GM23338 (cell line): Measurements from ENCODE around the gene RAD50. TPM values are rescaled to one million over a fixed set of nuclear protein-coding genes. Genes with fewer than 3 reads are reported as not detected.

Experiments used
- CREB1 ChIP-seq: fragments of 250-450 bp; sonication (Bioruptor Pico); IDR thresholded peaks from 2 replicates; pipeline ENCODE4 v1.5.0; 2020; ENCODE audit warnings: low read depth, mild to moderate bottlenecking, moderate library complexity
- POLR2AphosphoS5 ChIP-seq: IDR thresholded peaks from 2 replicates; pipeline ENCODE4 v1.6.1; 2016; ENCODE audit warnings: antibody characterized with exemption, low read depth
- ZNF114 ChIP-seq: fragments of 250-450 bp; sonication (Bioruptor Pico); IDR thresholded peaks from 2 replicates; pipeline ENCODE4 v1.5.0; 2020; ENCODE audit warnings: mild to moderate bottlenecking, moderate library complexity
- ZNF331 ChIP-seq: fragments of 250-450 bp; sonication (Bioruptor Pico); IDR thresholded peaks from 2 replicates; pipeline ENCODE4 v1.5.0; 2020; ENCODE audit warnings: low read depth, mild to moderate bottlenecking, moderate library complexity
- polyA plus RNA-seq: library from polyadenylated mRNA; unstranded; fragments of >200 nt; fragmentation: Nextera tagmentation; extraction: Ambion mirVana; gene quantifications from 2 replicates; pipeline ENCODE4 v1.2.1, GENCODE V29; 2016
- total RNA-seq: library from RNA; depleted of rRNA; stranded (reverse); fragments of >200 nt; shearing (Covaris generic); gene quantifications from 2 replicates; pipeline ENCODE4 v1.2.3, GENCODE V29; 2014
- TF ChIP-seq, protein P1 (sequence below): fragments of 250-450 bp; sonication (Bioruptor Pico); IDR thresholded peaks from 2 replicates; pipeline ENCODE4 v1.5.0; 2020; ENCODE audit warnings: mild to moderate bottlenecking, moderate library complexity
- TF ChIP-seq, protein P2 (sequence below), 2 experiments: fragments of 200-600 bp in 1 of 2; sonication (generic) in 1 of 2; conservative IDR thresholded peaks; 2 replicates each; pipeline versions ENCODE4 v1.5.1 to v1.6.1; 2016 to 2017; ENCODE audit warnings: antibody characterized with exemption in 2 of 2, low read depth in 2 of 2, mild to moderate bottlenecking in 2 of 2, moderate library complexity in 1 of 2

Gene RAD50
- total and polyA plus RNA-seq, 2 experiments from 2014 or later, result 27.0 to 52.2 TPM

DNA sequence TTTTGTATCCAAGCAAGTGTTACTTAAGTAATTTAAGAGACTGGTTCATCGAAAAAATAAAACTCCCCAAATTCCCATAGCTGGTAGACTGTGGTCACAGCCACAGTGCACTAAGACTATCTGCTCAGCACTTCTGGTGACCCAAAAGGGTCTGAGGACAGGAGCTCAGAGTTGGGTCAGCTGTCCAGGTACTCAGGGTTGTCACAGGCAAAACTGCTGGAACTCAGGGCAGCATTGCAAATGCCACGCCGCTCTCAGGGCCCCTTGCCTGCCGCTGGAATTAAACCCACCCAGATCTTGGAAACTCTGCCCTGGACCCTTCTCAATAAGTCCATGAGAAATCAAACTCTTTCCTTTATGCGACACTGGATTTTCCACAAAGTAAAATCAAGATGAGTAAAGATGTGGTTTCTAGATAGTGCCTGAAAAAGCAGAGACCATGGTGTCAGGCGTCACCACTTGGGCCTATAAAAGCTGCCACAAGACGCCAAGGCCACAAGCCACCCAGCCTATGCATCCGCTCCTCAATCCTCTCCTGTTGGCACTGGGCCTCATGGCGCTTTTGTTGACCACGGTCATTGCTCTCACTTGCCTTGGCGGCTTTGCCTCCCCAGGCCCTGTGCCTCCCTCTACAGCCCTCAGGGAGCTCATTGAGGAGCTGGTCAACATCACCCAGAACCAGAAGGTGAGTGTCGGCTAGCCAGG lies 101.1 kb downstream of the RAD50 start, which contains the start of gene IL13 (continued):
- TF ChIP-seq, protein P1, sequence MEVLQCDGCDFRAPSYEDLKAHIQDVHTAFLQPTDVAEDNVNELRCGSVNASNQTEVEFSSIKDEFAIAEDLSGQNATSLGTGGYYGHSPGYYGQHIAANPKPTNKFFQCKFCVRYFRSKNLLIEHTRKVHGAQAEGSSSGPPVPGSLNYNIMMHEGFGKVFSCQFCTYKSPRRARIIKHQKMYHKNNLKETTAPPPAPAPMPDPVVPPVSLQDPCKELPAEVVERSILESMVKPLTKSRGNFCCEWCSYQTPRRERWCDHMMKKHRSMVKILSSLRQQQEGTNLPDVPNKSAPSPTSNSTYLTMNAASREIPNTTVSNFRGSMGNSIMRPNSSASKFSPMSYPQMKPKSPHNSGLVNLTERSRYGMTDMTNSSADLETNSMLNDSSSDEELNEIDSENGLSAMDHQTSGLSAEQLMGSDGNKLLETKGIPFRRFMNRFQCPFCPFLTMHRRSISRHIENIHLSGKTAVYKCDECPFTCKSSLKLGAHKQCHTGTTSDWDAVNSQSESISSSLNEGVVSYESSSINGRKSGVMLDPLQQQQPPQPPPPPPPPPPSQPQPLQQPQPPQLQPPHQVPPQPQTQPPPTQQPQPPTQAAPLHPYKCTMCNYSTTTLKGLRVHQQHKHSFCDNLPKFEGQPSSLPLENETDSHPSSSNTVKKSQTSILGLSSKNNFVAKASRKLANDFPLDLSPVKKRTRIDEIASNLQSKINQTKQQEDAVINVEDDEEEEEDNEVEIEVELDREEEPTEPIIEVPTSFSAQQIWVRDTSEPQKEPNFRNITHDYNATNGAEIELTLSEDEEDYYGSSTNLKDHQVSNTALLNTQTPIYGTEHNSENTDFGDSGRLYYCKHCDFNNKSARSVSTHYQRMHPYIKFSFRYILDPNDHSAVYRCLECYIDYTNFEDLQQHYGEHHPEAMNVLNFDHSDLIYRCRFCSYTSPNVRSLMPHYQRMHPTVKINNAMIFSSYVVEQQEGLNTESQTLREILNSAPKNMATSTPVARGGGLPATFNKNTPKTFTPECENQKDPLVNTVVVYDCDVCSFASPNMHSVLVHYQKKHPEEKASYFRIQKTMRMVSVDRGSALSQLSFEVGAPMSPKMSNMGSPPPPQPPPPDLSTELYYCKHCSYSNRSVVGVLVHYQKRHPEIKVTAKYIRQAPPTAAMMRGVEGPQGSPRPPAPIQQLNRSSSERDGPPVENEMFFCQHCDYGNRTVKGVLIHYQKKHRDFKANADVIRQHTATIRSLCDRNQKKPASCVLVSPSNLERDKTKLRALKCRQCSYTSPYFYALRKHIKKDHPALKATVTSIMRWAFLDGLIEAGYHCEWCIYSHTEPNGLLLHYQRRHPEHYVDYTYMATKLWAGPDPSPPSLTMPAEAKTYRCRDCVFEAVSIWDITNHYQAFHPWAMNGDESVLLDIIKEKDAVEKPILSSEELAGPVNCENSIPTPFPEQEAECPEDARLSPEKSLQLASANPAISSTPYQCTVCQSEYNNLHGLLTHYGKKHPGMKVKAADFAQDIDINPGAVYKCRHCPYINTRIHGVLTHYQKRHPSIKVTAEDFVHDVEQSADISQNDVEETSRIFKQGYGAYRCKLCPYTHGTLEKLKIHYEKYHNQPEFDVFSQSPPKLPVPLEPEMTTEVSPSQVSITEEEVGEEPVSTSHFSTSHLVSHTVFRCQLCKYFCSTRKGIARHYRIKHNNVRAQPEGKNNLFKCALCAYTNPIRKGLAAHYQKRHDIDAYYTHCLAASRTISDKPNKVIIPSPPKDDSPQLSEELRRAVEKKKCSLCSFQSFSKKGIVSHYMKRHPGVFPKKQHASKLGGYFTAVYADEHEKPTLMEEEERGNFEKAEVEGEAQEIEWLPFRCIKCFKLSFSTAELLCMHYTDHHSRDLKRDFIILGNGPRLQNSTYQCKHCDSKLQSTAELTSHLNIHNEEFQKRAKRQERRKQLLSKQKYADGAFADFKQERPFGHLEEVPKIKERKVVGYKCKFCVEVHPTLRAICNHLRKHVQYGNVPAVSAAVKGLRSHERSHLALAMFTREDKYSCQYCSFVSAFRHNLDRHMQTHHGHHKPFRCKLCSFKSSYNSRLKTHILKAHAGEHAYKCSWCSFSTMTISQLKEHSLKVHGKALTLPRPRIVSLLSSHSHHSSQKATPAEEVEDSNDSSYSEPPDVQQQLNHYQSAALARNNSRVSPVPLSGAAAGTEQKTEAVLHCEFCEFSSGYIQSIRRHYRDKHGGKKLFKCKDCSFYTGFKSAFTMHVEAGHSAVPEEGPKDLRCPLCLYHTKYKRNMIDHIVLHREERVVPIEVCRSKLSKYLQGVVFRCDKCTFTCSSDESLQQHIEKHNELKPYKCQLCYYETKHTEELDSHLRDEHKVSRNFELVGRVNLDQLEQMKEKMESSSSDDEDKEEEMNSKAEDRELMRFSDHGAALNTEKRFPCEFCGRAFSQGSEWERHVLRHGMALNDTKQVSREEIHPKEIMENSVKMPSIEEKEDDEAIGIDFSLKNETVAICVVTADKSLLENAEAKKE (CRISPR knock-in tag), result no peak
- TF ChIP-seq, protein P2, sequence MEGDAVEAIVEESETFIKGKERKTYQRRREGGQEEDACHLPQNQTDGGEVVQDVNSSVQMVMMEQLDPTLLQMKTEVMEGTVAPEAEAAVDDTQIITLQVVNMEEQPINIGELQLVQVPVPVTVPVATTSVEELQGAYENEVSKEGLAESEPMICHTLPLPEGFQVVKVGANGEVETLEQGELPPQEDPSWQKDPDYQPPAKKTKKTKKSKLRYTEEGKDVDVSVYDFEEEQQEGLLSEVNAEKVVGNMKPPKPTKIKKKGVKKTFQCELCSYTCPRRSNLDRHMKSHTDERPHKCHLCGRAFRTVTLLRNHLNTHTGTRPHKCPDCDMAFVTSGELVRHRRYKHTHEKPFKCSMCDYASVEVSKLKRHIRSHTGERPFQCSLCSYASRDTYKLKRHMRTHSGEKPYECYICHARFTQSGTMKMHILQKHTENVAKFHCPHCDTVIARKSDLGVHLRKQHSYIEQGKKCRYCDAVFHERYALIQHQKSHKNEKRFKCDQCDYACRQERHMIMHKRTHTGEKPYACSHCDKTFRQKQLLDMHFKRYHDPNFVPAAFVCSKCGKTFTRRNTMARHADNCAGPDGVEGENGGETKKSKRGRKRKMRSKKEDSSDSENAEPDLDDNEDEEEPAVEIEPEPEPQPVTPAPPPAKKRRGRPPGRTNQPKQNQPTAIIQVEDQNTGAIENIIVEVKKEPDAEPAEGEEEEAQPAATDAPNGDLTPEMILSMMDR (conservative IDR thresholded peaks at IDR 0.05; ENCODE audit: low read depth in 2 of 2), result no peak
- TF ChIP-seq ZNF114 (no peak), POLR2AphosphoS5 (no peak), ZNF331 (CRISPR knock-in tag) (no peak), CREB1 (CRISPR knock-in tag) (no peak)
